GM18502 (cell line): ENCODE data around the gene YKT6.
A peak's percentile ranks its signal among the peaks of the same experiment; 100 is the strongest.

ENCODE experiments used
- ATAC-seq: cut with Tn5 transposase; IDR thresholded peaks from one replicate; pipeline ENCODE4 v1.9.1; 2021; ENCODE audit warnings: mild to moderate bottlenecking; ENCODE audit not compliant: unreplicated experiment, poor library complexity

YKT6 gene

GRCh38 chr7:44228571-44229350, 28.0 kb downstream of the YKT6 start:
- no peak for ATAC-seq

GRCh38 chr7:44229546-44230105, 28.8 kb downstream of the YKT6 start:
- ATAC-seq: no peak

GRCh38 chr7:44230286-44230685, 29.5 kb downstream of the YKT6 start:
- ATAC-seq: no peak

- no peak for ATAC-seq
Measured at GRCh38 chr7:44231088-44231487, 30.3 kb downstream of the YKT6 start.

GRCh38 chr7:44232396-44232795, 31.6 kb downstream of the YKT6 start:
- ATAC-seq: no peak

GRCh38 chr7:44232901-44233715, 32.3 kb downstream of the YKT6 start:
- ATAC-seq: no peak

- ATAC-seq: no peak
Measured at GRCh38 chr7:44235066-44235465, 34.3 kb downstream of the YKT6 start.

- no peak for ATAC-seq
Measured at GRCh38 chr7:44235582-44236332, 35.0 kb downstream of the YKT6 start.

GRCh38 chr7:44236333-44236728, 35.6 kb downstream of the YKT6 start:
- ATAC-seq: no peak

- ATAC-seq: no peak
Measured at GRCh38 chr7:44237696-44238095, 36.9 kb downstream of the YKT6 start.

GRCh38 chr7:44238116-44238695, 37.4 kb downstream of the YKT6 start:
- no peak for ATAC-seq

GRCh38 chr7:44239361-44239760, 38.6 kb downstream of the YKT6 start:
- no peak for ATAC-seq

- no peak for ATAC-seq
Measured at GRCh38 chr7:44240376-44240775, 39.6 kb downstream of the YKT6 start.

- ATAC-seq: peak; percentile 85
Measured at GRCh38 chr7:44240983-44241510, 40.3 kb downstream of the YKT6 start.

- ATAC-seq: no peak
Measured at GRCh38 chr7:44242091-44242490, 41.3 kb downstream of the YKT6 start.

GRCh38 chr7:44244282-44244681, 43.5 kb downstream of the YKT6 start:
- no peak for ATAC-seq

GRCh38 chr7:44246396-44247113, 45.8 kb downstream of the YKT6 start:
- no peak for ATAC-seq

- ATAC-seq: no peak
Measured at GRCh38 chr7:44247868-44248651, 47.3 kb downstream of the YKT6 start.
